ENCODE measurements around the gene NFIB. TPM values are rescaled to one million over a fixed set of nuclear protein-coding genes. Genes with fewer than 3 reads are reported as not detected.

NFIB gene
- total RNA-seq, 1 donor from 2014 or later: 99.4 TPM

GRCh38 chr9:14215614-14216013 is 98.3 kb downstream of the NFIB start:
- Histone ChIP-seq H3K4me1 (peaks cover 28% of the 10 kb centered on the region), H3K27me3 (no peaks in the 10 kb centered on the region), H3K9me3 (no peaks in the 10 kb centered on the region), H3K27ac (no peak overlapping the region), H3K36me3 (no peaks in the 10 kb centered on the region), H3K4me3 (no peak overlapping the region)
- intact Hi-C loops (cut with DNase I): no loop called here
- TF ChIP-seq CTCF (IDR thresholded peaks at IDR 0.05): no peak
- ATAC-seq: no peak
- no peak for DNase-seq

- TF ChIP-seq CTCF (IDR thresholded peaks at IDR 0.05): no peak
- ATAC-seq (no peak), DNase-seq (no peak)
- Histone ChIP-seq H3K4me3 (no peak overlapping the region), H3K27ac (no peak overlapping the region), H3K36me3 (no peaks in the 10 kb centered on the region), H3K9me3 (no peaks in the 10 kb centered on the region), H3K27me3 (no peaks in the 10 kb centered on the region), H3K4me1 (peaks cover 21% of the 10 kb centered on the region)
- intact Hi-C loops (cut with DNase I): no loop called here
These were observed 99.2 kb downstream of the NFIB start for GRCh38 chr9:14214693-14215092.

GRCh38 chr9:14214065-14214684 is 99.8 kb downstream of the NFIB start:
- DNase-seq: no peak
- no peak overlapping the region for H3K27ac ChIP-seq
- ATAC-seq: no peak
- no peak overlapping the region for H3K4me3 ChIP-seq
- no peaks in the 10 kb centered on the region for H3K36me3 ChIP-seq
- H3K4me1 ChIP-seq: peaks cover 18% of the 10 kb centered on the region
- no peaks in the 10 kb centered on the region for H3K9me3 ChIP-seq
- intact Hi-C loops (cut with DNase I): no loop called here
- H3K27me3 ChIP-seq: no peaks in the 10 kb centered on the region
- TF ChIP-seq CTCF (IDR thresholded peaks at IDR 0.05): no peak

- Histone ChIP-seq H3K4me3 (no peak overlapping the region), H3K36me3 (no peaks in the 10 kb centered on the region), H3K4me1 (peaks cover 18% of the 10 kb centered on the region), H3K9me3 (no peaks in the 10 kb centered on the region), H3K27ac (no peak overlapping the region), H3K27me3 (no peaks in the 10 kb centered on the region)
- no peak for ATAC-seq
- TF ChIP-seq CTCF (IDR thresholded peaks at IDR 0.05): no peak
- DNase-seq: no peak
- intact Hi-C loops (cut with DNase I): no loop called here
These were observed 100.4 kb downstream of the NFIB start for GRCh38 chr9:14213504-14213903.

GRCh38 chr9:14212697-14213420 is 101.1 kb downstream of the NFIB start:
- ATAC-seq (no peak), DNase-seq (no peak)
- H3K9me3 ChIP-seq: no peaks in the 10 kb centered on the region
- no peaks in the 10 kb centered on the region for H3K27me3 ChIP-seq
- peaks cover 11% of the 10 kb centered on the region for H3K4me1 ChIP-seq
- H3K36me3 ChIP-seq: no peaks in the 10 kb centered on the region
- H3K4me3 ChIP-seq: no peak overlapping the region
- TF ChIP-seq CTCF (IDR thresholded peaks at IDR 0.05): no peak
- intact Hi-C loops (cut with DNase I): no loop called here
- no peak overlapping the region for H3K27ac ChIP-seq
